Type B pancreatic cell (in vitro differentiated cells): Measurements from ENCODE around the gene GNG8. TPM values are rescaled to one million over a fixed set of nuclear protein-coding genes. Genes with fewer than 3 reads are reported as not detected.

Source experiments
- DNase-seq: peaks from one replicate; pipeline ENCODE4 v3.0.0; 2021; ENCODE audit warnings: mixed read lengths; ENCODE audit not compliant: unreplicated experiment; ENCODE audit errors: extremely low spot score
- H3K27ac Mint-ChIP-seq: 2 replicates; pipeline ENCODE4 v1.8.0; 2021; ENCODE audit warnings: mild to moderate bottlenecking, mixed read lengths
- H3K27me3 Mint-ChIP-seq: 2 replicates; pipeline ENCODE4 v1.8.0; 2021; ENCODE audit warnings: mixed read lengths
- H3K36me3 Mint-ChIP-seq: 2 replicates; pipeline ENCODE4 v1.8.0; 2021; ENCODE audit warnings: mixed read lengths
- H3K4me1 Mint-ChIP-seq: one replicate; pipeline ENCODE4 v1.8.0; 2021; ENCODE audit warnings: mixed read lengths; ENCODE audit not compliant: unreplicated experiment
- H3K4me3 Mint-ChIP-seq: 2 replicates; pipeline ENCODE4 v1.8.0; 2021; ENCODE audit warnings: mild to moderate bottlenecking, mixed read lengths
- H3K9me3 Mint-ChIP-seq: 2 replicates; pipeline ENCODE4 v1.8.0; 2021; ENCODE audit warnings: mixed read lengths
- CTCF ChIP-seq: fragments of 200-600 bp; sonication (generic); conservative IDR thresholded peaks from 2 replicates; pipeline ENCODE4 v1.5.0; 2021; ENCODE audit warnings: antibody characterized with exemption, mild to moderate bottlenecking
- total RNA-seq: library from RNA; stranded (reverse); gene quantifications from 2 replicates; pipeline ENCODE4 v1.2.1, GENCODE V29; 2021; ENCODE audit warnings: low replicate concordance

GNG8 gene
- total RNA-seq, 1 donor from 2014 or later: 2.4 TPM

DNA sequence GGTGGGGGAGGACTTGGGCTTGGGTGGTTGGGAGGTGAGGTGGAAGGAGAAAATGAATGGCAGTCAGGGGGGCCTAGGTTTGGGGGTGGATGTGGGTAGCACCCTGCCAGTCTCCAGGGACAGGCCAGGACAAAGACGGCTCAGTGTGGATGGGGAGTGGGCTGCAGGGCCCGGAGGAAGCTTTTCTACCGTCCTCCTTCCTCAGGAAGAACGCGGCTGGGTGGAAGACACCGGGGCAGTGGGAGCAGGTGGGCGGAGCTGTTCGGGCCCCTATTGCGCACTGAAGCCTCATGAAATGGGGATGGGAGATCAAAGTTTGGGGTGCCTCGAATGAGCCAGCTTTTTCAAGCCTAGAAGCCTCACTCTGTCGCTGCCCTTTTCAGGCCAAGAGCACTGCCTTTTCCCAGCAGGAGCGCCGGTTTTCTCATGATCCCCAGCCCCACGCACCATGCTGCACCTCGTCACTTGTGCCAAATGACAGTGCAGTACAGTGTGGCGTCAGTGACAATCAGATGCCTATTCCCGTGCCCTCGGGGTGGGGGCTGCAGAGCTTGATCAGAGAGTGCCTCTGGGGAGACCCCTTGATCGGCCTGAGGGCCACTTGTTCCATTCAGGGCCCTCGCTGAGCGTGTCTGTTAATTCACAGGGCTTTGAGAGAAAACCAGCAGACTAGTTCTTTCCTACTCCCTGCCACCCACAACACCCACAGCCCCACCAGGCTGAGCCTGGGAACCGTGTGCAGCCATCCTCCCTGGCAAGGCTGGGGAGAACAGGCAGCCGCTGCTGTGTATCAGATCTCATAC is 33.4 kb downstream of the GNG8 start:
- peaks cover 7% of the 10 kb centered on the region for H3K9me3 Mint-ChIP-seq
- peak overlapping the region; percentile 100 for H3K4me3 Mint-ChIP-seq
- peak overlapping the region; percentile 87 for H3K27ac Mint-ChIP-seq
- peaks cover 5% of the 10 kb centered on the region for H3K36me3 Mint-ChIP-seq
- no peak for DNase-seq
- H3K4me1 Mint-ChIP-seq: peaks cover 22% of the 10 kb centered on the region
- no peak for TF ChIP-seq CTCF
- peaks cover 2% of the 10 kb centered on the region for H3K27me3 Mint-ChIP-seq

GRCh38 chr19:46601318-46602224 is 34.4 kb downstream of the GNG8 start, which contains the start of gene CALM3:
TSS of gene CALM3 (plus strand) at chr19:46601330. CDS start at chr19:46601435, 105 bp downstream.
- TF ChIP-seq CTCF: no peak
- Mint-ChIP-seq H3K9me3 (peaks cover 7% of the 10 kb centered on the region), H3K4me3 (peak within 1 kb of the TSS; percentile 100), H3K36me3 (peaks cover 5% of the 10 kb centered on the region), H3K27ac (peak within 1 kb of the TSS; percentile 100), H3K27me3 (peaks cover 2% of the 10 kb centered on the region), H3K4me1 (peaks cover 21% of the 10 kb centered on the region)
- DNase-seq: no peak

- peaks cover 17% of the 10 kb centered on the region for H3K4me1 Mint-ChIP-seq
- peak; percentile 99 for DNase-seq
- peak overlapping the region; percentile 100 for H3K4me3 Mint-ChIP-seq
- no peaks in the 10 kb centered on the region for H3K36me3 Mint-ChIP-seq
- H3K9me3 Mint-ChIP-seq: peaks cover 7% of the 10 kb centered on the region
- H3K27me3 Mint-ChIP-seq: peaks cover 2% of the 10 kb centered on the region
- no peak for TF ChIP-seq CTCF
- peak overlapping the region; percentile 100 for H3K27ac Mint-ChIP-seq
These were observed 35.4 kb downstream of the GNG8 start for GRCh38 chr19:46600384-46601317.

GRCh38 chr19:46599716-46600373 is 36.2 kb downstream of the GNG8 start:
- DNase-seq: peak; percentile 37
- peak overlapping the region; percentile 100 for H3K4me3 Mint-ChIP-seq

More at GRCh38 chr19:46599716-46600373, 36.2 kb downstream of the GNG8 start:
- peak overlapping the region; percentile 100 for H3K27ac Mint-ChIP-seq
- no peaks in the 10 kb centered on the region for H3K36me3 Mint-ChIP-seq
- H3K27me3 Mint-ChIP-seq: peaks cover 2% of the 10 kb centered on the region
- TF ChIP-seq CTCF: no peak
- peaks cover 17% of the 10 kb centered on the region for H3K4me1 Mint-ChIP-seq
- peaks cover 7% of the 10 kb centered on the region for H3K9me3 Mint-ChIP-seq
